GM21526 (cell line): ENCODE data around the gene CEP152.

Source experiments
- ATAC-seq: cut with Tn5 transposase; IDR thresholded peaks from one replicate; pipeline ENCODE4 v1.9.1; 2021; ENCODE audit warnings: moderate library complexity; ENCODE audit not compliant: unreplicated experiment, low FRiP score

The CEP152 gene

DNA sequence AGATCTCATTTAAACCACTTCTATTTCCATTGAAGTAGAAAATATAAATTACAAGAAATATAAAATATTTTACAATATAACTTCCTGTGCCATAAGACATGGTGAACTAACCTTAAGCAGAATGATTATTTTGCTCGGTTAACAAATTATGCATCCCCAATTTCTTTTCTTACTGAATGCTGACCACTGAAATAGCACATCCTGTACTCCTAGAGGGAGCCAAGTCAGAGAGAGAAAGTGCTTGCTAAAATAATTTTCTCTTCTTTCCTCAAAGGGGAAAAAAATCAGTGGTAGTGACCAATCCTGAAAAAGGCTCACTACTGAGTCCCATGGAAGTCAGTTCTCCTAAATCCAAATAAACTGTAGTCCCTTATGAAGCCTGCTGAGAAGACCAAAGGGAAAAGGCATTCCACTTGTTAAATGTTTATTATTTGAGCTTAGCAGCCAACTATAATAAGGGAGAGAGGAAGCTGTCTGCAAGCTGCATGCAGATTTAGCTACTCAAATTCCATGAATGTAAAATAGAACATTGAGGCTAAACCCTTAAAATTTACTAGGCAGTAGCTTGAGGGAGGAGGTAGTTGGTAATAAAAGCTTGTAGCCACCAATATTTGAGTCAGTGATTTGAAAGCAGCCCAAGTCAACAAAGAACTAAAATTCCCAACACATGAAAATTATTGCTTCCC lies 33.1 kb downstream of the CEP152 start:
- ATAC-seq, result no peak

DNA sequence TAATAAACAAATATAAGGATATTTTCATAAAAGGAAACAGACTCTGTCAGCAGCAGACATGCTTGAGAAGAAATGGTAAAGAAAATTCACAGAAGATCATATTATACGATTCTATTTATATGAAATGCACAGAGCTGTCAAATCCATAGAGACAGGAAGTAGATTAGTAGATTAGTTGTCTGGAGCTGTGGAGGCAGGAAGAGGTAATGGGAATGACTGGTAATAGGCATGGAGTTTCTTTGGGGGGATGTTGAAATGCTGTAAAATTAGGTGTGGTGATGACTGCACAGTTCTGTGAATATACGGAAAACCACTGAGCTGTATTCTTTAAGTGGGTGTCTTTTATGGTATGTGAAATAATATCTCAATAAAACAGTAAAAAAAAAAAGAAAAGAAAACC lies 35.3 kb downstream of the CEP152 start:
- ATAC-seq, result no peak

DNA sequence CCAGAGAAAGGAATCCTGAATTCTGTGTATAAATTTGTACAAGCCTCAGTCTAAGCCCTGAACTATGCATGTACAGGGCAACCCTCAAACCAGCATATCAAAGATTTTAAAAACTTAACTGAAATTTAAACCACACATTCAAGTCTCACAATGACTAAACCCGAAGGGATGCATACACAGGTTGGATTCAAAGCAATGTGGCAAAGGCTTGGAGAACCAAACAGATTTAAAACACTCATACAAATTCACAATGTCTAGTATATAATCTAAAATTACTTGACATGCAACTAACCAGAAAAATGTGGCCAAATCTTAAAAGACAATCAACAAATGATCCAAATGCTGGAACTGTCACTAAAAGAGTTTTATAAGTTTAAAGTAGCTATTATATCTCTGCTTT lies 36.4 kb downstream of the CEP152 start:
- no peak for ATAC-seq

DNA sequence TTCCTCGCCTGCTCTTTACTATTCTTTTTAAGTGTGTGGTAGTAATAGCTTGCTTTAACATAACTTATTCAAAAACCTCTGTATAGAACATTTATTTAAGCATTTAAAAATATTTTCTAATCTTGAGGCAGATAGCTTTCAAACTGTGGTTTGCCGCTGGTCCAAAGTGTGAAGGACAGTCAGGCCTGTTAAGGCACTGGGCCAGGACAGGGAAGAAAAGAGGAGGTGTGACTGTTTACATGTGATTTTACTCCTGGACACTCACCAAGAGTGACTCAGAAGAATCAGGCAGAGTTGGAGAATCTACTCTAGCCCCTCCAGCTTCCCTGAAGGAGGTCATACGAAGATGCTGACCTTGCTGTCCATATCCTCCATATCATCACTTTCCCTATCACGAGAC lies 44.7 kb downstream of the CEP152 start:
- ATAC-seq, result no peak

DNA sequence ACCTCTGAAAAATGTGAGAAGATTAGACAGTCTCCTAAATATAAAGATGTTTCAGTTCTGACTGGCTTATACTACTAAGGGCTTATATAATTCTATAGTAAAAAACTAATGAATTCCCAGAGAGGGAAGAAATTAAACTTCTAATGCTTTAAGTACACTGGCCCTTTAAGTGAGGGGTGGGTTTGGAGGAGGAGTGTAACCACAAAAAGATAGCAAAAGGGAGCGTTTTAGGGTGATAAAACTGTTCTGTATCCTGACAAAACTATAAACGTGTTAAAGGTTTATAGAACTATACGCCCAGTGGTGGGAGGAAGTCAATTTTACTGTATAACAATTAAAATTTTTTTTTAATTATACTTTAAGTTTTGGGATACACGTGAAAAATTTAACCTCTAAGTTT lies 45.8 kb downstream of the CEP152 start:
- ATAC-seq, result no peak

DNA sequence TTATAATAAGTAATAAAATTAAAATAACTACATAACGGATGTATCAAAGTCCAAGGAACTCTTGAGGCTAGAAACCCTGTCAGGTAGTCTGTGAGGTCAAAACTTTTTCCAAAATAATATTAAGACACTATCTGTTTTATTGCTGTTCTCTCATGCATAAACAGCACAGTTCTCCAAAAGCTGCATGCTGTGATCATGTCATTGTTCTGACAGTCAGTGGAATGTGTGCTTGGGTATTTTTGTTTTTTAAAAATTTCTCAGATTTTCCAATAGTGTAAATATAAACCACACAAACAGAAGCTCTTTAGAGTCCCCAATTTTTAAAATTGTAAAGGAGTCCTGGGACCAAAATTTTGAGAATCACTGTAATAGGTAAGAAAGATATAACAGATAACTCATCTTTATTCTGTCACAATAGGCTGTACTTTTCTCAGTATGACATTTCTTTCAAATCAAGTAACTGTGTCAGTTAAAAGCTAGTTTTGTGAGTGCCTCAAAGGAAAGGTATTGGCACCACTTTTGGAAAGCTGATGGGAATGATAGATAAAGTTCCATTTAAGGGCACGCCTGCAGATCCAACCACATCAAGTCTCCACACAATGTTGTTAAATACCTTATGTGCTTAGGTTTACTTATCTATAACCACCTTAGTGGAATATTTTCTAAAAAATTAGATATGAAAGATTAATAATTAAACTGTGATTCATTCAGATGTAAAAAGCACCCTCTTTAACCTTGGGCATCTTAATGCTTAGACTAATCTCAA lies 49.3 kb downstream of the CEP152 start:
- no peak for ATAC-seq

DNA sequence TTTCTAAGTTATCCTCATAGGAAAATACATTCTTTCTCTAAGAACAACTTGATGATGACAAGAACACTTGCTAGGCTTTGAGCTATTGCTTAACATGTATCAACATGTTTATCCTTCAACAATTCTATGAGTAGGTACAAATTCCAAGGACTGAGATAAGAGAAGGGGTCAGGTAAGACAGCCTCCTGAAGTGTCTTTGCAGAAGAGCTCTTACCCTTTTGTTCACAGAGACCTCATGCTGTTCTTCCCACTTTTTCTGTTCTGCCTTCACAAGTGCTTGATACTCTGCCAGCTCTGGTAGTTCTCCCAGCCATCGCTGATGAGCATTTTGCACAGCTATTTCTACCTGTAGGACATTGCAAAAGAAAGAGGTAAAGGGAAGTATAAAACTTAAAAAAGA lies 50.9 kb downstream of the CEP152 start:
- no peak for ATAC-seq

DNA sequence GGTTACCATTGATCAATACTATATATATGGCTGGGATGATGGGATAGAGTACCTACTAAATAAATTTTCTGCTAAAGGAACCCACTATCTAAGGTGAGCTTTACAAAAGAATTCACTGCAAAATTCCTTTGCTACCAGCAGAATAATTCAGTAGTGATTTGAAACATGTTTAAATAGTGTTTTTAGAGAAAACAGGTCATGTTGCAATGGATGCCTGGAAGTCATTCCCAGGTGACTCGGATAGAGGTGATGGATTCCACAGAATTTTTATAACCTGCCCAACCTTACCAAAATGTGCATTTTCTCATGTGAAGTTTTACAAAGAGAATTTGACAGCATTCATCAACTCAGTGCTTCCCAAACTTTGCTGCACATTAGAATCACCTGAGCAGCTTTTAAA lies 53.2 kb downstream of the CEP152 start:
- no peak for ATAC-seq

DNA sequence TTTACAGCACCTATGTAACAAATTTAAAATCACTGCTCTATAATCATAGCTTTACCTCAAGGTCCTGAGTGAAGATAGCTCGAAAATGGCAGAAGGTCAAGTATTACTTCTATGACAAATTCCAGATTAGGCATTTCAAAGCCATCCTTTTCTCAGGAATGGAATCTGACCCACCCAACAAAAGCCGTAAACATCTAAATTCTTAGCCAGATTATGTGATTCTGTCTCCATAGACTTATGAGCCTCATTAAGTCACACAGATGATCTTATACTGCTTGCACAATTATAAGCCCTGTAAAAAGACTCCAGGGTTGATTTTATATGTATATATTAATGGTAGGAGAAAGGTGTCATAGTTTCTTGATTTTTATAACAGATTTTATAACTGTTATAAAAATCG lies 56.9 kb downstream of the CEP152 start:
- no peak for ATAC-seq

DNA sequence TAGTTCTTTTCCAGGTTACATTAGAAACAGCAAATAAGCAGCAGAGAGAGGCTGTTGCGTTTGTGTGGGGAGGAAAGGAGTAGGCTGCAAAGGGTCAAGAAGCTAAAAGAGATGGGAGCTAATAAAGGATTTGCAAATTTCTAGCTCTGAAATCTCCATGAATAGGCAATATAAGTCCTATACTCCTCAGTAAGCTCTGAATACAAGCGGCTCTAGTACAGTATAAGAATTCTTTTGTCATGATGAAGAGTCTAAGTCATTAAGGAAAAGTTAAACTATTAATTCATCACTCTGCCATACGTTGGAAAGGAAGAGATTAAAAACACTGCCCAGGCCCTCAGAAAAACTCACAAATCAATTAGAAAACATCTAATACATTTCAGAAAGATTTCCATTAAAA lies 59.3 kb downstream of the CEP152 start:
- no peak for ATAC-seq

DNA sequence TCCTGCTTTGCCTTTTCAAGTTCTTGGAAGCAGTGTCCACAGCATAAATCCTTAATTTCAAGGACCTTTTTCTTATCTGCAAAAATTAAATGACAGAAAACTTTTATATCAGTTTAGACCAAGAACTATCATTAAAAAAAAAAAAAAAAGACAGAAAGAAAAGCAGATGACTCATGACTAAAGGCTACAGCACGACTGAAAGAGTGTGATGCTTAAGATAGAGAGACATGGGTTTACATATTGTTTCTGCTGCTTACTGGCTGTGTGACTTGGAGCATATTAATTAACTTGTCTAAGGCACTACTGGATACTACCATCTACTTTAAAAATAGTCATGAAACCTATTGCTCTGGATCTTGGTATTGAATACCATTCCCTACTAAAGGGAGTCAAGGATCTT lies 62.3 kb downstream of the CEP152 start:
- ATAC-seq, result no peak

DNA sequence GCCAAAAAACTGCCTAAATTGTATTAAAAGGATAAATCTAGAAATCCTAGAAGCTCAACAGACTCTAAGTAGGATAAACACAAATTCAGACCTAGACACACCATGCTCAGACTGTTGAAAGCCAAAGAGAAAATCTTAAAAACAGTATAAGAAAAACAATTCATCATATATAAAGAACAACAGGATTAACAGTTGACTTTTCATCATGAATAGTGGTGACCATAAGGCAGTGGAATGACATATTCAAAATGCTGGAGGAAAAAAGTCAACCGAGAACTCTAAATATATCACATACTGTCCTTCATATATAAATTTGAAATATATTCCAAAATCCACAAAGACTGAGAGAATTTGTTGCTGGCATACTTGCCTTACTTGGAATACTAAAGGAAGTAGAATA lies 77.3 kb downstream of the CEP152 start:
- no peak for ATAC-seq

DNA sequence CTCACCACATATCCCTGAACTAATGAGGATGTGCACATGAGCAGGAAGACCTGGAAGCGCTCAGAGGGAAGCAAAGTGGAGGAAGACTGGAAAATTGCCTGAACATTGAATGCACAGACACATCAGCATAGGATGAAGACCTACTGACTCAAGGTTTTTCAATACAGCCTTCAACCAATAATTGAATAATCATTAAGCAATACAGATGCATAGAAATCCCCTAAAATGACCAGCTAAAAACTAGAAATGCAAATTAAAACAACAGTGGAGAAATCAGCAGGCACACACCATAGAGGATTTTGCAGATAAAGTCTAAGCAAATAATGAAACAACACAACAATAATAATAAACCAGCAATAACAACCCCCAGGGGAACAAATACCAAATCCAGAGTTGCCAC lies 80.4 kb downstream of the CEP152 start:
- no peak for ATAC-seq

DNA sequence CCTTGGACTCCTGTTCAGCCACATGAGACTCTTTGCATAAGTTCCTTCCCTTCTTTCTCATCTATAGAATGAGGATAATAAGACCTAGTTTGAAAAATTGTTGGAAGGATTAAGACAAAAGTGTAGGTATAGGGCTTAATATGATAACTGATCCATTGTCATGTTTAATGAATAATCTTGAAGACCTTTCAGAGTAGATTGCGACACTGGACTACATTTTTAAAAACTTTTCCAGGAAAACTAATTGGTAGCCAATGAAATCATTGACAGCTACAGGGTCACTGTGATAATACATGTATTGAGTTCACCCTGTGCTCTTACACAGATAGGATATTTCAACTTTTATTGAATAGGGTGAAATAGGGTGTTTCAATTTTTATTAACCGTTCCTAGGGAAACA lies 86.9 kb downstream of the CEP152 start:
- no peak for ATAC-seq

DNA sequence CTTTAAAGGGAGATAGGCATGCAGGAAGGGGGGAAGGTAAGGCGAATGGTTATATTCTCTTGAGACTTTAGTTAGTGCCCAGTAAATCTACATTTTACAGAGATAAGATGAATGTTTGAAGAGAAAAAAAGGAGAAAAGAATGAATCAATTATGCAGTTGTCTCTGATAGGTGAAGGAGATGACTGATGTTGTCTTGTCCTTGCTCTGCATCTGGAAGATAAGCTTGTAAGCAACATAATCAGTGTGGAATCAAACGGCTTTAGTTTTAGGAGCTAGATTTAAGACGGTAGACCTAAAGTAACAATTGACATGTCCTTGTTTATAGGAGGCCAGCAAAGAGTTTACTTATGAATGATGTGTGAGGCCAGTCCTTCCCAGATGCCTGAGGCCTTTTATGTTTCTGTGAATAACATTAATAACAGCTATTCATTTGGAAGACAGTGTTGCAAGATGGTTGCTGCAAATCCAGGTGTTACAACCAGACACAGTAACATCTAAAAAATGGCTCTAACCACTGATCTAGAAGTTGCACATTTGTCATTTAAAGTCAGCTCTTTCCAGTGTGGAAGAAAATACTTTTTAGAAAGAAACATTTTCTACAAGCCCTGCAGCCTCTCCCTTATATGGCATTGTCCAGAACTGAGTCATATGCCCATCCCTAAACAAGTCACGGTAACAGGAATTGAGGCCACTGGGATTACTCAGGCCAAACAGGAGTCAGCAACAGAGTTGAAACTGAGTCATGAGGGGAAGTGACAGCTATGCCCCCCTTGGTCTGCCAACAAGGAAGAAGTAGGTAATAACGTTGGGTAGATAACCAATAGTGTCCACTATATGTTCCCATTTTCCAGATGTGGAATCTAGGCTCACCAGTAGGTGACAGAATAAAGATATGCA lies 87.9 kb downstream of the CEP152 start:
- no peak for ATAC-seq

DNA sequence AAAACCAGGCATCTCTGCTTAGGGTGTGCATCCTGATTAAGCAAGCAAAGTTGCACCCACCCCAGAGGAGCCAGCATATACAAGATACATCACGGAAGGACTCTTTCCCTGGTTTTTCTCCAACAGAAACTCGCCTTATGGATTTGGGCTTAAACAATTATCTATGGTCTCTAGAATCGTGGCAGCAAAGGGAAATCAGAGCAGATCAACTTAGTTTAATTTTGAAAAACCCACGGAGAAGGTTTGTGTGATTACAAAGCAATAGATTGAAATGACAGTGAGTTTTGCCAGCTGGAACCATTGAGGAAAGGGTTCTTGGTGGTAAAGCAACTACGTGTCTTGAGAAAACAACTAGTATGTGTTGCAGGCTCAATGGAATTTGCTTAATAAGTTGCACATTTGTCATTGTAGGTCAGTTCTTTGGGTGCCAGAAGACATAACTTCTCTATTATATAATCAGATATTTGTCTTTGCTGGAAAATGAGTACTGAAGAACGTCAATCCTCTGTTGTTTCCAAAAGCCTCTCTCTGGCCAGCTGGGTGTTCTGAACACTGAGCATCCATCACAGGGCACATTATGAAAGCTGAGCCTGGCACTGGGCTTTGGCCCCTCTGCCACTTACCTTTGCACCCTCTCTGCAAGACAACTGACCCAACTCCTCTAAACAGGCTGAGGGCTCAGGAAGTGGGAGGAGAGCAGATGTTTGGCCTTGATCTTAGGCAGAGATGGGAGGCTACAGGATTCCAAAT lies 89.6 kb downstream of the CEP152 start:
- ATAC-seq, result no peak

DNA sequence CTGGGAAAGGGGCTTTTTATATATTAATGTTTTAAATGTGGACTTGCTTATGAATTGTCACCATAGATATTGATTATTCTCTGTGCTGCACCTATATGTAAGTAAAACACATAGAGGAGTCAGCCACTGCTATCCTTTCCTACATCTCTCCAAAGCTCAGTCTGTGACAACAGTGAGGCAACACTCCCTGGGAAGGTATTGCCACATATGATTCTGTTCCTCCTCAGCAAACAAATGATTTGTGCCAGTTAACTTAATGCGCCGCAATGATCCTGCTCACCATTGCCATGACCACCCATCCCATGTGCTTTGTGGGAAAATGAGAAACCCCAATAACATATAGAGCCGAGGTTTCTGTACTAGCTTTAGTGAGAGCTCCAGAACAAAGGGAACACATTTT lies 90.2 kb downstream of the CEP152 start:
- no peak for ATAC-seq

DNA sequence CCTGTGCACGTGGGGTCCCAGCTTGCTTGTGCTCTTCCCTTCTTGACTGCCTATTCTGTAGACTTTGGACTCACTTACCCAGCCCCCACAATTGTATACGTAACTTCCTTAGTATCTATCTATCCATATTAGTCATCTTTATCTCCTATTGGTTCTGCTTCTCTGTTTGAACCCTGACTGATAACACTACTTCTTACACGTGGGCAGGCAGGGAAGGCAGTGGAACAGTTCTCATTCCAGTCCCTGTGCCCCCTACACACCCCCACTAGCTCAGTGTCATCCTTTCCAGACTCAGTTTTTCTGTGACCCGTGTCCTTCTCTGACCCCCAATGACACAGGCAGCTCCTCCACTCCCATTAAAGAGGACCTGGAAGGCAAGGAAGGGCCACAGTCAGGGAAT lies 91.2 kb downstream of the CEP152 start:
- ATAC-seq, result no peak

DNA sequence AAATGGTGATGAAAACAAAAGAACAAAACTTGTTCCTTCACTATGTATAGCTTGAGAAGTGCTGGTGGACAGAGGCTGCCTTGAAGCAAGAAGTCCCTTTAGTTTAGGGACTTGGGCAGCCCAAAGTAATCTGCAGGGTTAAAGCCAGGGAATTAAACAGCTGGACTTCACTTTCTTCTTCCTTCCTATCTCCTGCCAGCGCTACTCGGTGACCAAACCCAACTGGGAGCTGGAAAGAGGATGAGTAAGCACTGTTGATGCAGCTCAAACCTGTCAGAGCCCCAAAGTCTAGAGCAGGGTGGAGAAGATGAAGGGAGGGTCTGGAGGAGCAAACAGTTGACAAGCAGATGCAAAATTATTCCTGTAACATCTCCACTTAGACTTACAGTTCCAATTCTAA lies 92.2 kb downstream of the CEP152 start:
- ATAC-seq, result no peak

DNA sequence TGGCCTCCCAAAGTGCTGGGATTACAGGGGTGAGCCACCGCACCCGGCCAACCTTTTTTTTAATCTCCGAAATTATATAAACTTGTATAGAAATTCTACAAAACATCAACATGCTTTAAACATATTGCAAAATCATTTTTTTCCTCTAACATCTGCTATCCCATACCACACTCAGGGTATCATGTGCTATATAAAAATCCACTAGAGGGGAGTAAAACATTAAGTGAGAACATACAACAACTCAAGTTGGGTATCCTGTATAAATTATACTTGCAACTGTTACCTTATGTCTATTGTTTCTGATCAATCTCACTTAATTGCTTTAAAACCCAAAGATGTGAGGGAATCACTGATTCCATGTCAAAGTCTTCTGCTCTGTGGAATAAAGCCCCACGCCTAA lies 93.4 kb downstream of the CEP152 start:
- ATAC-seq, result no peak

DNA sequence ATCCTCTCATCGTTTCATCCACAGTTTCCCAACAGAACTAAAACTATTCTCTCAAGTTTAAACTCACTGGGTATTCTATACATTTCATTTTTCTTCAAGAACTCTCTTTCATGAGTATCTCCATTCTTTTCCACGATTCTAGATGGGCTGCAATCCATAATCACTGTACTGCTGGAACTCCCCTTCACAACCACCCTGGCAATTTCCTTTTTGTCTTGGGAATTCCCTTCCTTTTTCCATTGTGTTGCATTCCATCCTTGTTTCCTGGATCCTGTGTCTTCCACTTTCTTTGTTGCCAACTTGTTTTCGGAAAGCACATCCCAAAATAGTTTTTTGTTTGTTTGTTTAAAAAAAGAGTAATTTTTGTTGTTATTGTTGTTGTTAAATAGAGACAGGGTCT lies 98.3 kb downstream of the CEP152 start:
- no peak for ATAC-seq
